Bronchial epithelial cell (primary cell): ENCODE results near the gene PRKAR2B. TPM values are rescaled to one million over a fixed set of nuclear protein-coding genes. Genes with fewer than 3 reads are reported as not detected.

Experiments
- DNase-seq: peaks from one replicate; pipeline ENCODE4 v3.0.0-alpha.2; 2010; ENCODE audit warnings: low read depth
- FAIRE-seq: peaks from 2 replicates; lab custom pipeline; 2011; peaks lifted over from hg19 to GRCh38; lab: Jason Lieb, UNC
- H3K27me3 ChIP-seq: 2 replicates; pipeline ENCODE4 v1.5.1; 2011; ENCODE audit warnings: low read length; ENCODE audit not compliant: control insufficient read depth, insufficient read depth
- H3K36me3 ChIP-seq: 2 replicates; pipeline ENCODE4 v1.5.1; 2011; ENCODE audit warnings: low read length; ENCODE audit not compliant: control insufficient read depth, insufficient read depth
- H3K4me3 ChIP-seq: 2 replicates; pipeline ENCODE4 v1.5.1; 2011; ENCODE audit warnings: mild to moderate bottlenecking, low read depth, low read length, control low read depth
- total RNA-seq: library from RNA; depleted of rRNA; stranded (reverse); fragments of >200 nt; gene quantifications from 2 replicates; pipeline ENCODE4 v1.2.1, GENCODE V29; 2014
- TF ChIP-seq, protein P1 (sequence below): IDR thresholded peaks from 2 replicates; pipeline ENCODE4 v1.5.1; 2011; ENCODE audit warnings: mild to moderate bottlenecking, moderate library complexity, low read length, control low read depth, inconsistent platforms; ENCODE audit not compliant: insufficient read depth, severe bottlenecking

The PRKAR2B gene
- total RNA-seq, 1 donor from 2014 or later, result 0.26 TPM

DNA sequence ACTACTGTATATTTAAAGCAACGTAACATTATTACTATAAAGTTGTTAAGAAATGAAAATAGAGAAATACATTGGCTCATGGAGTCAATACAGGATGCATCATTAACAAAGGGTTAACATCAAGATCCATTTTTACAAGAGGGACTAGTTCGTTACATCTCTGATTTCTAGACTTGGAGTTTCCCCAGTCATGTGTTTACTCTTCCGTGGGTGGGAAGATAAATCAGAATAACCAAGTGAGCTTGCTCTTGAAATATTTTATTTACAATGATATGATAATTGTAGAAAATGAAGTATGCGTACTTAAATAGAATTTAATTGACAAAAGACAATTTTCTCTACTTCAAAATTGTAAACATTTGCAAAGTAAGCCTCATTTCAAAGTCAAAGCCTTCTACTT is 1.0 kb upstream of the PRKAR2B start:
- TF ChIP-seq, protein P1, sequence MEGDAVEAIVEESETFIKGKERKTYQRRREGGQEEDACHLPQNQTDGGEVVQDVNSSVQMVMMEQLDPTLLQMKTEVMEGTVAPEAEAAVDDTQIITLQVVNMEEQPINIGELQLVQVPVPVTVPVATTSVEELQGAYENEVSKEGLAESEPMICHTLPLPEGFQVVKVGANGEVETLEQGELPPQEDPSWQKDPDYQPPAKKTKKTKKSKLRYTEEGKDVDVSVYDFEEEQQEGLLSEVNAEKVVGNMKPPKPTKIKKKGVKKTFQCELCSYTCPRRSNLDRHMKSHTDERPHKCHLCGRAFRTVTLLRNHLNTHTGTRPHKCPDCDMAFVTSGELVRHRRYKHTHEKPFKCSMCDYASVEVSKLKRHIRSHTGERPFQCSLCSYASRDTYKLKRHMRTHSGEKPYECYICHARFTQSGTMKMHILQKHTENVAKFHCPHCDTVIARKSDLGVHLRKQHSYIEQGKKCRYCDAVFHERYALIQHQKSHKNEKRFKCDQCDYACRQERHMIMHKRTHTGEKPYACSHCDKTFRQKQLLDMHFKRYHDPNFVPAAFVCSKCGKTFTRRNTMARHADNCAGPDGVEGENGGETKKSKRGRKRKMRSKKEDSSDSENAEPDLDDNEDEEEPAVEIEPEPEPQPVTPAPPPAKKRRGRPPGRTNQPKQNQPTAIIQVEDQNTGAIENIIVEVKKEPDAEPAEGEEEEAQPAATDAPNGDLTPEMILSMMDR, result no peak
- no peak overlapping the region for H3K4me3 ChIP-seq
- H3K27me3 ChIP-seq, result peaks cover 17% of the 10 kb centered on the region
- DNase-seq (no peak), FAIRE-seq (no peak)
- no peaks in the 10 kb centered on the region for H3K36me3 ChIP-seq

DNA sequence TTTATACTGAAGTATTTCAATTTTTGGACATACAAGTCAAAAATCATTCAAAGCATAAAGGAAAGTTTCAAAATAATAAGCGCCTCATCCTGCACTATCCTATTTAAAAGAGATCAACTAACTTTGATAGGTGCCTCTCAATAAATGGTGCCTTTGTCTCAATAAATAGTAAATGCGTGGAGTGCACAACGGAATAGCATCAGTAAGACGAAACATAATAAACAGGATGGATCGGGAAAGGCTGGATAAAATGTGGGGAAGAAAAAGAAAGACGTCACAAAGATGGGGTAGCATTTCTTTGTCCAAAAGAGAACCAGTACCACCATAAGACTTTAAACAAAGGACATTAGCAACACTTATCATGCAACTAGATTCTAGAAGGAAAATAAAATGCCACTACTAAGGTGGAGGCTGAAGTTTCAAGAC is 571 bp upstream of the PRKAR2B start:
- H3K27me3 ChIP-seq, result peaks cover 17% of the 10 kb centered on the region

DNA sequence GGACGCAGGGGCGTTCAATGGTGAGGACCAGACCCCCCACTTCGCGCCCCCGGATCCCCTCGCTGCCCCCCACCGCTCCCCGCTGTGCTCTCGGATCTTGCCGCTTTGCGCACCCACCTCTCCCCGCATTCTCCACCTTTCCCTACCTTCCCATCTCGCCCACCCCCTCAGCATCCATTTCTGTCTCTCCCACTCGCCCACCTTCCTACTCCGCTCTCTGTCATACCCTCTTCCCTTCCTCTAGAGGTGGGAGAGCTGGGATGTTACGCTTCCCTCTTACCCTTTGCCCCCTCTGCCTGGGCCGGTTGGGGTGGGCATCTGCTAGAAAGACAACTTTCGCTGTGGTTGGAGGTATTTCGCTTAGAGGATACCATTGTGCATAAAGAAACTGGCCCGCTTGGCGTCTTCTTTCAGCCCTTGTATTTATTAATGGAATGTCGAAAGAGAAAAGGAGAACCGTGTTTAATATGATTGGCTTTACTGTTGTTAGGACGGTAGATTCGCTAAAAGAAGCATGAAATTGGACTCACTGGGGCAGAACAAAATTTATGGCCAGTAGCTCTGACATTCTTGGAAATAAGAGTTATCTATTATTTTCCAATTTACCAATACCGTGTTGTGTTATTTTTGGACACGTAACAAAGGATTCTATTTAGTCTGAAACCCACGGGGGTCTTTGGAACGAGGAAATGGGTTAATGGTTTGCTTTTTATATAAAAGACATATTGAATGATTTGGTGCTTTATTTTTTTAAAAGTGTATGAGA is 873 bp downstream of the PRKAR2B start:
- TF ChIP-seq, protein P1, result no peak
- Histone ChIP-seq H3K36me3 (no peaks in the 10 kb centered on the region), H3K27me3 (peaks cover 17% of the 10 kb centered on the region), H3K4me3 (peak overlapping the region; percentile 23)
- FAIRE-seq (no peak), DNase-seq (no peak)

More for the DNA sequence above, 571 bp upstream of the PRKAR2B start:
- DNase-seq, result no peak
- TF ChIP-seq, protein P1, result no peak
- no peak overlapping the region for H3K4me3 ChIP-seq
- no peaks in the 10 kb centered on the region for H3K36me3 ChIP-seq
- FAIRE-seq, result no peak

DNA sequence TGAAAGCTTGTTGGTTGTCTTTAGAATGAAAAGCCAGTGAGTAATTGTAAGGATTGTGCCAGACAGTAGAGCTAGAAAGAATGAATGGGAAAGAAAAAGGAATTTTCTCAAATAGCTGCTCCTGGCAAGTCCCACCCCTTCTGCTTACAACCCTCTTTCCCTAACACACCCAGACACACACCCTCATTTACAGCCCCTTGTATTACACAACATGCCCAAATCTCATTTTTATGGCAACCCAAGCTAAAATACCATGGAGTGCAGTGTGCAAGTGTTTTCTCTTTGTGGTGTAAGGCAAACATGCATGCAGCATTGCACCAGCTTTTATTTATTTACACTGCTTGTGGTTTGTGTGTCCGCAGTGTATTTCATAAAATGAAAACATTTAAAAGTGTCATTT is 1.5 kb downstream of the PRKAR2B start:
- no peak overlapping the region for H3K4me3 ChIP-seq
- FAIRE-seq, result no peak
- H3K36me3 ChIP-seq, result no peaks in the 10 kb centered on the region
- TF ChIP-seq, protein P1, result no peak
- peaks cover 17% of the 10 kb centered on the region for H3K27me3 ChIP-seq
- no peak for DNase-seq

DNA sequence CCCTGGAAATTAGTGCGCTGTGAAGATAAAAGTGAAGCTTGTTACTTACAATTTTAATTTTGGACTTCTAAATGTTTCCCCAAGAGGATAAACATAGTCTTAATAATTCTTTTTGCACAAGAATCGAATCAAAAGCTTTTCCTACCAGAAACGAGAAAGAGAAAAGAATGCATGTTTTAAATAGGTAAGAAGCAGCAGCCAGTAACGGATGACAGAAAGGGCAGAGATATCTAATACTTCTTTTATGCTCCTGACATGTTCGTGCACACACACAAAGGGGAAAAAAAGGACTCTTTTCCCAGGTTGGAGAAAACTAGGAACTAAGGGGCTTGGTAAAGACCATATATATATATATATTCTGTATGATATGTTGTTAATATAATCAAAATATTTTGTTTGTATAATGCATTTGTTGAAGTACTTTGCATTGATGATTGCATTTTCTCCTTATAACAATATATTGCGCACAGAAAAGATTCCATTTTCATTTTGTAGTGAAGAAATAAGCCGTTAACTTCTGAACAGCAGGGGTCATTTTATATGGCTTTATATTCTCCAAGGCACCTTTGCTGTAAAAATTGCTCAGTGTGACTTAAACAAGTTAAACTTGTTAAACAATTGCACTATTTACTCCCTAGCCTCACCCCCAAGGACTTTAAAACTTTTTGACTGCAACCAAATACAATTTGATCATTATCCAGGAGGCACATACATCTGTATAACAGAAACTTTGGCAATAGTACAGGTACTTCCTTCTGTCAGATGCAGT is 2.2 kb downstream of the PRKAR2B start:
- TF ChIP-seq, protein P1, result no peak
- DNase-seq, result no peak

More for the DNA sequence above, 2.2 kb downstream of the PRKAR2B start:
- Histone ChIP-seq H3K27me3 (peaks cover 17% of the 10 kb centered on the region), H3K36me3 (no peaks in the 10 kb centered on the region), H3K4me3 (no peak overlapping the region)
- FAIRE-seq, result no peak
